H1 (cell line): Measurements from ENCODE around the gene ZYG11B. TPM values are rescaled to one million over a fixed set of nuclear protein-coding genes. Genes with fewer than 3 reads are reported as not detected.

Source experiments
- CTCF ChIA-PET: fragments of 300-600 bp; sonication (Branson Sonifier 250); formaldehyde crosslinking; loops from one replicate; lab custom pipeline; 2021; ENCODE audit not compliant: partially characterized antibody; lab: Charles Lee
- POLR2A ChIA-PET: fragments of 300-600 bp; sonication (Branson Sonifier 250); formaldehyde crosslinking; loops from one replicate; lab custom pipeline; 2021; ENCODE audit warnings: inconsistent platforms; ENCODE audit not compliant: partially characterized antibody; lab: Charles Lee
- DNase-seq, 2 experiments: peaks; one replicate each; pipeline versions ENCODE4 v3.0.0 to v3.0.0-alpha.2; 2010 to 2022; ENCODE audit warnings: low spot score in 2 of 2, low read depth in 1 of 2, mixed read lengths in 1 of 2
- FAIRE-seq: peaks from 2 replicates; lab custom pipeline; 2011; peaks lifted over from hg19 to GRCh38; lab: Jason Lieb, UNC
- H2AFZ ChIP-seq: 2 replicates; pipeline ENCODE4 v1.8.1; 2012; ENCODE audit warnings: low read length, inconsistent platforms
- H2AK5ac ChIP-seq: 2 replicates; pipeline ENCODE4 v1.6.1; 2013; ENCODE audit warnings: low read depth, low read length
- H2BK120ac ChIP-seq: replicated peaks from 2 replicates; pipeline ENCODE3; 2013; ENCODE audit warnings: low read depth, low read length, inconsistent platforms
- H2BK12ac ChIP-seq: 2 replicates; pipeline ENCODE4 v1.6.1; 2013; ENCODE audit warnings: low read depth, low read length
- H2BK15ac ChIP-seq: 2 replicates; pipeline ENCODE4 v1.6.1; 2013; ENCODE audit warnings: low read length
- H2BK20ac ChIP-seq: 2 replicates; pipeline ENCODE4 v1.6.1; 2013; ENCODE audit warnings: low read length
- H2BK5ac ChIP-seq: 2 replicates; pipeline ENCODE4 v1.6.1; 2013; ENCODE audit warnings: low read depth, low read length
- H3K14ac ChIP-seq: 2 replicates; pipeline ENCODE4 v1.6.1; 2013; ENCODE audit warnings: inconsistent platforms; ENCODE audit not compliant: insufficient read length
- H3K18ac ChIP-seq: 2 replicates; pipeline ENCODE4 v1.6.1; 2013; ENCODE audit warnings: low read length; ENCODE audit errors: extremely low read depth
- H3K23ac ChIP-seq: 2 replicates; pipeline ENCODE4 v1.6.1; 2013; ENCODE audit warnings: inconsistent platforms; ENCODE audit not compliant: insufficient read length
- H3K23me2 ChIP-seq: 2 replicates; pipeline ENCODE4 v1.6.1; 2013; ENCODE audit warnings: low read depth, low read length
- H3K27ac ChIP-seq: 2 replicates; pipeline ENCODE4 v1.6.1; 2011; ENCODE audit warnings: low read depth, low read length, inconsistent platforms
- H3K27me3 ChIP-seq, 4 experiments: replicated peaks in 1 of 4; 1 replicate in 1 of 4; 2 replicates in 3 of 4; pipeline versions ENCODE4 v1.6.1 to v1.8.1; 2011 to 2013; ENCODE audit warnings: low read length in 3 of 4, mild to moderate bottlenecking in 3 of 4, inconsistent platforms in 2 of 4, mixed read lengths in 2 of 4, moderate library complexity in 1 of 4; ENCODE audit not compliant: control insufficient read depth in 3 of 4, insufficient read depth in 3 of 4; ENCODE audit errors: extremely low read depth in 1 of 4
- H3K36me3 ChIP-seq, 4 experiments: 2 replicates each; pipeline versions ENCODE4 v1.6.1 to v1.8.1; 2011 to 2013; ENCODE audit warnings: mild to moderate bottlenecking in 4 of 4, low read length in 3 of 4, moderate library complexity in 2 of 4, control low read depth in 1 of 4, inconsistent platforms in 1 of 4; ENCODE audit not compliant: insufficient read depth in 4 of 4, control insufficient read depth in 2 of 4
- H3K4ac ChIP-seq: replicated peaks from 2 replicates; pipeline ENCODE3; 2013; ENCODE audit warnings: low read length, low read depth, mixed read lengths, inconsistent platforms; ENCODE audit not compliant: insufficient read length
- H3K4me1 ChIP-seq, 4 experiments: replicated peaks in 1 of 4; 1 replicate in 1 of 4; 2 replicates in 3 of 4; pipeline versions ENCODE4 v1.6.1 to v1.8.1; 2011 to 2013; ENCODE audit warnings: low read length in 3 of 4, inconsistent platforms in 2 of 4, mixed read lengths in 1 of 4; ENCODE audit not compliant: insufficient read depth in 4 of 4, control insufficient read depth in 3 of 4
- H3K4me2 ChIP-seq, 2 experiments: 2 replicates each; pipeline versions ENCODE4 v1.6.1 to v1.8.1; 2011 to 2013; ENCODE audit warnings: low read depth in 2 of 2, low read length in 2 of 2, control low read depth in 1 of 2, inconsistent platforms in 1 of 2, mild to moderate bottlenecking in 1 of 2; ENCODE audit not compliant: insufficient read depth in 1 of 2
- H3K4me3 ChIP-seq, 4 experiments: fragments of 200-600, 300-600 bp in 1 of 4; sonication (generic), shearing (Covaris generic), sonication (Bioruptor Twin) in 1 of 4; 2 replicates each; pipeline versions ENCODE4 v1.5.1 to v1.8.1; 2011 to 2016; ENCODE audit warnings: low read length in 4 of 4, low read depth in 3 of 4, control low read depth in 2 of 4, inconsistent platforms in 2 of 4, mild to moderate bottlenecking in 2 of 4, mixed read lengths in 1 of 4, moderate library complexity in 1 of 4; ENCODE audit not compliant: insufficient read depth in 2 of 4; ENCODE audit errors: extremely low read depth in 1 of 4
- H3K56ac ChIP-seq: replicated peaks from 2 replicates; pipeline ENCODE3; 2013; ENCODE audit warnings: low read depth, mild to moderate bottlenecking, mixed read lengths, low read length, inconsistent platforms; ENCODE audit not compliant: insufficient read length
- H3K79me1 ChIP-seq: 2 replicates; pipeline ENCODE4 v1.6.1; 2013; ENCODE audit warnings: low read depth, low read length, control low read depth
- H3K79me2 ChIP-seq, 2 experiments: 2 replicates each; pipeline versions ENCODE4 v1.6.1 to v1.8.1; 2012 to 2013; ENCODE audit warnings: low read length in 2 of 2, mild to moderate bottlenecking in 2 of 2, inconsistent platforms in 1 of 2; ENCODE audit not compliant: insufficient read depth in 2 of 2, control insufficient read depth in 1 of 2
- H3K9ac ChIP-seq, 4 experiments: replicated peaks in 1 of 4; 1 replicate in 1 of 4; 2 replicates in 3 of 4; pipeline versions ENCODE4 v1.6.1 to v1.8.1; 2011 to 2013; ENCODE audit warnings: low read depth in 3 of 4, low read length in 3 of 4, control low read depth in 2 of 4, mild to moderate bottlenecking in 2 of 4, moderate library complexity in 2 of 4, inconsistent platforms in 1 of 4; ENCODE audit errors: extremely low read depth in 1 of 4
- H3K9me3 ChIP-seq, 2 experiments: 2 replicates each; pipeline versions ENCODE4 v1.6.1 to v1.8.1; 2012 to 2013; ENCODE audit warnings: mild to moderate bottlenecking in 2 of 2, moderate library complexity in 2 of 2, control low read depth in 1 of 2, inconsistent platforms in 1 of 2, low read depth in 1 of 2, low read length in 1 of 2, mixed read lengths in 1 of 2; ENCODE audit not compliant: insufficient read depth in 2 of 2
- H4K20me1 ChIP-seq, 2 experiments: replicated peaks in 1 of 2; 2 replicates each; pipeline versions ENCODE3 to v1.8.1; 2011 to 2013; ENCODE audit warnings: inconsistent platforms in 2 of 2, low read length in 2 of 2, mild to moderate bottlenecking in 1 of 2; ENCODE audit not compliant: insufficient read depth in 2 of 2, control insufficient read depth in 1 of 2
- H4K5ac ChIP-seq: 2 replicates; pipeline ENCODE4 v1.6.1; 2013; ENCODE audit warnings: low read length, low read depth, mixed read lengths, inconsistent platforms; ENCODE audit not compliant: insufficient read length
- H4K8ac ChIP-seq: 2 replicates; pipeline ENCODE4 v1.8.0; 2013; ENCODE audit warnings: mild to moderate bottlenecking, moderate library complexity, low read length, inconsistent platforms; ENCODE audit not compliant: insufficient read depth; ENCODE audit errors: extremely low read depth
- H4K91ac ChIP-seq: replicated peaks from 2 replicates; pipeline ENCODE3; 2013; ENCODE audit warnings: low read length, mixed read lengths, inconsistent platforms; ENCODE audit not compliant: insufficient read length
- CTCF ChIP-seq, 3 experiments: IDR thresholded peaks; 1 replicate in 2 of 3; 2 replicates in 1 of 3; pipeline versions ENCODE4 v1.5.1 to v1.6.1; 2011; ENCODE audit warnings: low read length in 3 of 3, mild to moderate bottlenecking in 3 of 3, inconsistent platforms in 2 of 3, low read depth in 1 of 3, moderate library complexity in 1 of 3; ENCODE audit not compliant: insufficient read depth in 1 of 3; ENCODE audit errors: control extremely low read depth in 1 of 3
- FOSL1 ChIP-seq: IDR thresholded peaks from 2 replicates; pipeline ENCODE4 v1.6.1; 2011; ENCODE audit warnings: mild to moderate bottlenecking, low read depth, low read length, moderate library complexity; ENCODE audit not compliant: insufficient read depth
- MAX ChIP-seq: IDR thresholded peaks from 2 replicates; pipeline ENCODE4 v1.6.1; 2012; ENCODE audit warnings: inconsistent platforms
- POLR2AphosphoS5 ChIP-seq: IDR thresholded peaks from 2 replicates; pipeline ENCODE4 v1.6.1; 2011; ENCODE audit warnings: low read depth, low read length
- WGBS, 2 experiments: shearing (Covaris generic) in 1 of 2; methylation state at CpG; one replicate each; pipeline versions ENCODE4 v1.1.6 to v1.1.7; 2013 to 2015; ENCODE audit warnings: low lambda C conversion rate in 2 of 2, mixed read lengths in 2 of 2, inconsistent platforms in 1 of 2, low coverage in 1 of 2, missing lambda C conversion rate in 1 of 2; ENCODE audit not compliant: insufficient replicate concordance in 2 of 2, insufficient coverage in 1 of 2, insufficient read length in 1 of 2; ENCODE audit errors: extremely low coverage in 1 of 2, missing lambda C conversion rate in 1 of 2; 5-methylcytosine and 5-hydroxymethylcytosine counted together
- polyA plus RNA-seq, 7 experiments: library from polyadenylated mRNA; depleted of rRNA in 3 of 7; stranded (reverse) in 5 of 7; unstranded in 2 of 7; fragments of >200 nt in 5 of 7; fragments of 200-250 nt in 2 of 7; gene quantifications; 1 replicate in 5 of 7; 2 replicates in 1 of 7; 4 replicates in 1 of 7; pipeline versions ENCODE4 v1.2.1 to v1.2.3, GENCODE V29; 2011 to 2013; ENCODE audit warnings: missing spikeins in 2 of 7, mixed read lengths in 2 of 7
- total RNA-seq: library from RNA; stranded (reverse); fragmentation: NEBNext Ultra II Directional; extraction: Animal tissue kit (Norgen Biotek cat#: 25700); gene quantifications from 2 replicates; pipeline ENCODE4 v1.2.1, GENCODE V29; 2021

Gene ZYG11B
- total and polyA plus RNA-seq, 2 of the 8 experiments (the other 6 are each of a cell fraction or from before 2014, with no cell fraction given): 4.4 to 20.9 TPM

- peaks cover 3 to 24% of the 10 kb centered on the region in 2 experiments; a peak in 3 of 4 replicates for H3K79me2 ChIP-seq
- H4K8ac ChIP-seq: no peak overlapping the region
- no peak overlapping the region for H2AFZ ChIP-seq
- no peak overlapping the region for H2BK15ac ChIP-seq
- DNase-seq: no peak
- no peak overlapping the region for H2BK5ac ChIP-seq
- H2BK120ac ChIP-seq: no peak overlapping the region
- no peak for TF ChIP-seq CTCF (IDR thresholded peaks at IDR 0.05; ENCODE audit: control extremely low read depth in 1 of 3, insufficient read depth in 1 of 3, low read depth in 1 of 3, low read length in 3 of 3)
- TF ChIP-seq FOSL1: no peak
- no peak for TF ChIP-seq MAX
- no peak for TF ChIP-seq POLR2AphosphoS5
- TF ChIP-seq, all 59 proteins: peak for 0
- FAIRE-seq: no peak
- Histone ChIP-seq H3K27me3 (no peaks in the 10 kb centered on the region), H3K4me3 (peak overlapping the region; percentile 77 to 95 (median 80)), H3K79me1 (peaks cover 7% of the 10 kb centered on the region; the same call in 1 of the 2 replicates), H4K91ac (no peak overlapping the region), H2AK5ac (no peak overlapping the region), H4K20me1 (peaks cover 2% of the 10 kb centered on the region in 2 experiments), H3K4me2 (peak overlapping the region; percentile 85 to 100), H3K23me2 (peaks cover 9% of the 10 kb centered on the region), H3K18ac (no peak overlapping the region), H4K5ac (no peak overlapping the region), H3K4ac (no peak overlapping the region), H3K9ac (peak overlapping the region; percentile 62 to 86 (median 72); a peak in 5 of 7 replicates), H3K27ac (no peak overlapping the region), H3K9me3 (no peaks in the 10 kb centered on the region), H3K4me1 (no peaks in the 10 kb centered on the region; a peak in 1 of 7 replicates), H3K23ac (no peak overlapping the region), H2BK20ac (no peak overlapping the region), H3K14ac (no peak overlapping the region), H3K56ac (no peak overlapping the region), H3K36me3 (no peaks in the 10 kb centered on the region), H2BK12ac (no peak overlapping the region)
- ChIA-PET POLR2A (interaction anchor here (0.5 to 1.9 kb wide), 5 partner anchors 11 to 129 kb away, joined by 3 to 7 read pairs (median 3); partner anchors contain the start of gene COA7), CTCF (interaction anchor here (0.8 to 1.5 kb wide), 2 partner anchors 16 to 46 kb away, joined by 3 read pairs; no protein-coding TSS in a partner anchor)
- 9% methylated on average over 14 of the region's 14 CpGs; no CpG with 5 or more reads in 1 of the 2 experiments for WGBS, 2 experiments
Observed at GRCh38 chr1:52727114-52727586, 897 bp downstream of the ZYG11B start.
